A549 treated with CORT108297 at 1 μM for 4 hours (cell line): ENCODE results near the gene MAGEB17. TPM values are rescaled to one million over a fixed set of nuclear protein-coding genes. Genes with fewer than 3 reads are reported as not detected.

Experiments
- total RNA-seq: library from RNA; stranded (reverse); fragments of 200-300 nt; extraction: Qiagen RNA extraction; gene quantifications from 5 replicates; pipeline ENCODE4 v1.2.3, GENCODE V29; 2022

MAGEB17 gene, protein sequence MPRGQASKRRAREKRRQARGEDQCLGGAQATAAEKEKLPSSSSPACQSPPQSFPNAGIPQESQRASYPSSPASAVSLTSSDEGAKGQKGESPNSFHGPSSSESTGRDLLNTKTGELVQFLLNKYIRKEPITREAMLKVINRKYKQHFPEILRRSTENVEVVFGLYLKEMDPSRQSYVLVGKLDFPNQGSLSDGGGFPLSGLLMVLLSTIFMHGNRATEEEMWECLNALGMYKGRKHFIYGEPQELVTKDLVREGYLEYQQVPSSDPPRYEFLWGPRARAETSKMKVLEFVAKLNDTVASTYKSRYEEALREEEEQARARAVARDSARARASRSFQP
- not detected in 5 replicates for total RNA-seq

DNA sequence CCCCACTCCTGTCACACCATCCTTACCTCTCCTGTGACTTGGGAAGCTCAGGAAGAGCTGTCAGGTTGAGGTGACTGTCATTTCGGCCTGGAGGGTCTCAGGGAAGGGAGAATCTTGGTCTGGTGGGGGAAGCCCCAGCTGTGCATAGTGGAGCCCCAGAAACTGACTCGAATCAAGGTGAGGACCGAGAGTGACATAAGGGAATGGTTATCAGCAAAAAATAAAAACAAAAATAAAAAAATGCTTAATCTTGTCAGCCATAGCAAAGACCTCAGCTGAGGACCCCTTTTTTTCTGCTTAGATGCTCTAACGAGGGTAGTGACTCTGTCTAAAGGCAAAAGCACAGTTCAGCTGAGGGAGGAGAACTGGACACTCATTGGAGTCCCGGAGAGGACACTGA is at the start of gene MAGEB17:
Gene MAGEB17 (plus strand): TSS at position 301 of the 400 bp plus-strand sequence. CDS start 2,902 bp downstream, outside the sequence.

GRCh38 chrX:16123222-16123786 is 44.0 kb upstream of the MAGEB17 start, which contains the start of gene GRPR:
Gene GRPR, plus strand, starts transcription at chrX:16123565. Its CDS starts 389 bp downstream, at chrX:16123954.

Other genes starting within 250 kb of the MAGEB17 start
- 0.03 to 0.13 TPM (median 0.06 TPM) in 5 replicates for gene GRPR, start 43.9 kb upstream of the MAGEB17 start, total RNA-seq